HUDEP-2 (cell line): Measurements from ENCODE around the gene SAP30BP.

ENCODE experiments used
- DNase-seq, 76 experiments: peaks; one replicate each; lab custom pipeline; 2025; ENCODE audit not compliant: unreplicated experiment in 76 of 76; lab: John Stamatoyannopoulos, UW

SAP30BP gene

GRCh38 chr17:75681289-75681688 lies 14.2 kb downstream of the SAP30BP start:
- DNase-seq = no peak

- peak in 35 of 76 experiments; percentile 15 to 68 (median 32) for DNase-seq
Observed at GRCh38 chr17:75683583-75683982, 16.4 kb downstream of the SAP30BP start.

DNA sequence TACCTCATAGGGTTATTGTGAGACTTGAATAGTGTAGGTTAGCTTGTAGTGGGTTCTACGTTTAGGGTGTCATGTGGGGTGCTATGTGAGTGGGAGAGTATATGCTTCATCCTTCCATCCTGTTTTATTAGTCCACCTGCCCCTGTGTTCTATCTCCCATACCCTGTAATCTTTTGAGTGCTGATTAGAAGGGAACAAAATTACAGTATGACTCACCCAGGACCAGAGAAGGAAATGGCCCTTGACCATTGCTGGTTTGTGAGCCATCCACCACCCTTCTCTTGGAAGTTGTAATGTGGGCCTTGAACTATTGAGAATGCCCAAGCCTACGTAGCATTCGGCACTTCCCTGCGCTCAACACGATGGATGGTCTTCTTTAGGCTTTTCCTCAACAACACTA lies 17.1 kb downstream of the SAP30BP start:
- DNase-seq = no peak

- no peak for DNase-seq
Observed at GRCh38 chr17:75684924-75685323, 17.8 kb downstream of the SAP30BP start.

DNA sequence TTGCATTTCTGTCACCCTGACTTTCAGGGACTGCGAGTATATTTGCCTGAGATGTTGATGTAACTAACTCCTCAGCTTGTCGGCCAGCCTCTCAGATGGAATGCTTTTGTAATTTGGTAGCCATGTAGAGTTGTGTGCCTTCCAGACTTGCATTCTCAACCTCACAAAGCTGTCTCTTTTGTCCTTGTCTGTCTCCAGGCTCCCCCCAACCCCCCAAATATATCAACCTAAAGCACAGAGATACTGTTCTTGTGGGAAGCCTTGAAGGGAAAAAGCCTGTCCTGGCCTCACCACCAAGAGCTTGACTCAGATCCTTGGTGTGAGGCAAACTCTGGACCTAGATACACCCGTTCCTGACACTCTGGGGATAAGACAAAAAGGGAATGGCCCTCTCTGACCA lies 18.4 kb downstream of the SAP30BP start:
- no peak for DNase-seq

DNA sequence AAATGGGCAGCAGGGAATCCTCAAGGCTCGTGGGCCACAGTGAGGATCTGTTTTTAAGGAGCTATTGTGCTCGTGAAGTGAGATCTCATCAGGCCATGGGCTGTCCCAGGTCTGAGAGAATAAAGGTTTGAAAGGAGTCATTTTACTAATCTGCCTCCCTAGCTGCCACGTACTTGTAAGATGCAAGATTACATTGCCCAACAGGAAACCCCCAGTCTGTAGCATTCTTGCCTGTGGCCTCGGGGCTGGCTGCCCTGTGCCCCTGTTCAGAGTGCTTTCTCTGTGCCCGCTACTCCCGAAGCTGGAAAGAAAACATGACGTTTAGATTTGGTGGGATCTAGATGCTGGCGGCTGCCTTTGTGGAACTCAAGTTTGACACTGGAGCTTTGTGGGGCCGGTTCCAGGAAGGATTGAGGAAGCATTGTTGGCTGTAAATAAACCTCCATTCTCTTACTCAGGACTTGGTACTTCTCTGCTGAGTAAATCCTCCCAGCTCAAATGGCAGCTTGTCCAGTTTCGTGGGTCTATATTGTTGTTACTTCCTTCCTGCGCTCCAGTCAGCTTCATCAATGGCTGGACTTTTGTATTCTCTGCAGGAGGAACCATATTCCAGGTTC lies 21.2 kb downstream of the SAP30BP start:
- no peak for DNase-seq

DNA sequence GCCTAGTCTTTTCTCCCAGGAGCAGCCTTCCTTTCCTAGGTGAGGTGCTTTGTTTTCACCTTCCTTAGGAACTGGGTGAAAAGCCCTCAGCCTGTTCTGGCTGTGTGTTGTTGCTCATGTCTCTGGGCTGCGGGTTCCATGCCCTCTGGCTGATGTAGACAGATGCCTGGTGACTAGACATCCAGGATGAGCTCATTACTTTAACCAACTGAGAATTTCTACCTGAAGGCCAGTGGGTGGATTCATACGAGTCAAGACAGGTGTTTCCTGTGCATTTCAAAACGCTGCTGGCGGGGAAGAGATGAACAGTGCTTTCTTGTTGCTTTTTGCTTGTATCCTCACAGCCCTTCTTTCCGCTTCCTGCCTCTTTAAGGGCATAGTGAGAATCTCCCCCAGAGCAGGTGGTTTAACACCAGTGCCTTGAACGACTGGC lies 22.3 kb downstream of the SAP30BP start:
- no peak for DNase-seq

- DNase-seq = no peak
Observed at GRCh38 chr17:75691371-75691791, 24.2 kb downstream of the SAP30BP start.

DNA sequence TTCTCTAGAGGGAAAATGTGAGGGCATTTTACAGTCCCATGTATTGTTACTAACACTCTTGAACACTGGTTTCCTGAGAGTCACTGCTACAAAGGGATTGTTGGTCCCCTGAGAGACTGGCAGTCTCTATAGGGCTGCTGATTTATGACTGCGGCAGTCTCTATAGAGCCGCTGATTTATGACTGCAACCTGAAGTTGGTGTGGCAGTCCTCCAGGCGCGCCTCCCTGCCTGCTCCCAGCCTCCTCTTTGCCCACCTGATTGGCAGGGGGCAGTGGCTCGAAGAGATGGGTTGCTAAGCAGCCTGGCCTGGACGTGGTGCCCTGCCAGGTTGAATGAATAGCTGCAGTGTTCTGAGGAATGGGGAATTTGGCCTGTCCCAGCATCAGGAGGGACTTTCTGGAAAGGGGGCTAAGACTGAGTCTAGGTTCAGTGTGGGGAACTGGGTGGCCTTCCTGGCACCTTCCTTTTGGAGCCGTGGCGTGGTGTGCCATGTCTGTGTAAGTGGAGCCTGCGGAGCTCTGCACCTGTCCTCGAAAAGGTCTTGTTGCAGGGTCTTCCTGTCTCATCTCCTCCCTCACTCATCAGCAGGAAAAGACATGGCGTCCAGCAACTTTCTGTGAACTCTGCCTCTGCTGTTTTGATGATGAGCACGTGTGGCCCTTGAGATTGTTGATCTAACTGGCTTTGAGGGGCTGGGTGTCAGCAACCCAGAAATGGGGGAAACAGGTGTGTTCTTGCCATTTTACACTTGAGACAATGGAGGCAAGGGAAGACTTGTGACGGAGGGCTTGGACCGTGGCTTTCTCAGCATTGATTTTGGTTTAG lies 24.9 kb downstream of the SAP30BP start:
- no peak for DNase-seq

DNA sequence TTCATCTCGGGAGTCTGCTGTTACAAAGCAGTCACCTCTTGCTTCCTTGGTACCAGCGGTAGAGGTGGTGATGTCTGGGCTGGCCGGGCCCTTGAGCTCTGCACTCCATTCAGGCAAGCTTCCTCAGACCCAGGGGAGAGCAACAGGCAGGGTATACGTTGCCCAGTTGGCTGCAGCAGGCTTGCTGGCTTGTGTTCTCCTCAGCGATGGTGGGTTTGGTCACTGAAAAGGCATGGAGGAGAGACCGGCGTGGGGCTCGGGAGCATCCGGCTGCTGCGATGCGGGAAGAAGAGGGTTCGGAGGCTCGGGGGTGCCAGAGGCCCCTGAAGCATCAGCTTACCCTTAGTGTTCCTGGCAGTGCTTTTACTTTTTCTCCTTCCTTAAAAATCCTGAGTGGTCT lies 25.8 kb downstream of the SAP30BP start:
- DNase-seq = no peak

- DNase-seq = no peak
Observed at GRCh38 chr17:75693500-75694481, 26.7 kb downstream of the SAP30BP start.

DNA sequence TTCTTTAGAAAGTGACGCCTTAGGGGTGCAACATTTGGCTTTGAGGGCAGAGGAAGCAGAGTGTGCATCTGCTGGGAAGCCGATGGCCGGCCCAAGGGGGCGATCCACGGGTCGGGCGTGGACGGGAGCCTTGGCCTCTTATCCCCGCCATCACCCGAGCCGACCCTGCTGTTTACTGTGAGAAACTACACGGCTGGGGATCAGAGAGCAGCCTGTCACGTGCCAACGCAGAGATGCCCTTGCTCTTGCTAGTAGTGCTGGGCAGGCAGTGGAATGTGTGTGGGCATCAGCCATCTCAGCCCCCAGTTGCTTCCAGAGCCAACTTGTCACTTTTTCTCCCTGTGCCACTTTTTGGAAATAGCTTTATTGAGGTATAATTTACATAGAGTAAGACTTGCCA lies 27.4 kb downstream of the SAP30BP start:
- no peak for DNase-seq

DNA sequence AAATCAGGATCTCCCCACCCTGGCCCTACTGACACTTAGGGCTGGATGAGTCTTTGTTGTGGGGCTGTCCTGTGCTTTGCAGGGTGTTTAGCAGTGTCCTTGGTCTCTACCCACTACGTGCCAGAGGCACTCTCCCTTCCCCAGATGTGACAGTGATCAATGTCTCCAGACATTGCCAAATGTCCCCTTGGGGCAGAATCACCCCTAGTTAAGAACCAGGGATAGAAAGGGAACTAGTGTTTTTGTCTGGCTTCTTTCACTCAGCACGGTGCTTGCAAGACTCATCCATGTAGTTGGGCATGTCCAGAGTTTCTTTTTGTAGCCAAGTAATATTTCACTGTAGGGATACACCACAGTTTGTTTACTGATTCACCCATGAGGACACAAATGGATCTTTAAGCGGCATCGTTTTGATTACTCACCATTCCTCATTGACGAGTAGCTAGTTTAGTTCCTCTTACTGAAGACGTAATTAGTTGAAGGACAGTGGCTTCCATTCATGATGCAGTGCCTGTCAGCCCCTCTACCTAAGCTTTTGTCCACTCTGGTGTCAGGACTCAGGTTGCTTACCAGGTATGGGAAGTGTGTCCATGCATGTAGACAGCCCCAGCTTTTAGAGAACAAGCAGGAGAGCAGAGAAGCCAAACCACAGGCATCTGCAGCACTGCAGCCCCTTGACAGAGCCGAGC lies 28.1 kb downstream of the SAP30BP start:
- DNase-seq = no peak

DNA sequence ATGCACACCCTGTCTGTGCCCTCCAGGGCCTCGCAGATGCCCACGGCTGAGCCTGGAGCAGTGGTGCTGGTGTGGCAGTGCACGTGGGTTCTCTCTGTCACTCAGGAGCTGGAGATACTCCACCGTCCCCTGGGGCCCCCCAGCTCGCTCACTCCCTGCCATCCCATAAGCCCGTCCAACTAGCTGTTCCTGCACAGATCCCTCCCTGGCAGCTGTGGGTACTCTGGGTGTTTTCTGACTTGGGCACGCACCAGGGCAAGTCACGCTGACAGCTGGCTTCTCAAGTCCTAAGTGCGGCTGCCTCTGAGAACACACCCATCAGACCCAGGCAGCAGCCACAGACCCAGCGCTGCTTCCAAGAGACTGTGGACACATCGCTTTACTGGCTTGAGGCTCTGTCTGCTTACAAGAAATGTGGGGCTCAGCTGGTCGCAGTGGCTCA lies 28.7 kb downstream of the SAP30BP start:
- no peak for DNase-seq

DNA sequence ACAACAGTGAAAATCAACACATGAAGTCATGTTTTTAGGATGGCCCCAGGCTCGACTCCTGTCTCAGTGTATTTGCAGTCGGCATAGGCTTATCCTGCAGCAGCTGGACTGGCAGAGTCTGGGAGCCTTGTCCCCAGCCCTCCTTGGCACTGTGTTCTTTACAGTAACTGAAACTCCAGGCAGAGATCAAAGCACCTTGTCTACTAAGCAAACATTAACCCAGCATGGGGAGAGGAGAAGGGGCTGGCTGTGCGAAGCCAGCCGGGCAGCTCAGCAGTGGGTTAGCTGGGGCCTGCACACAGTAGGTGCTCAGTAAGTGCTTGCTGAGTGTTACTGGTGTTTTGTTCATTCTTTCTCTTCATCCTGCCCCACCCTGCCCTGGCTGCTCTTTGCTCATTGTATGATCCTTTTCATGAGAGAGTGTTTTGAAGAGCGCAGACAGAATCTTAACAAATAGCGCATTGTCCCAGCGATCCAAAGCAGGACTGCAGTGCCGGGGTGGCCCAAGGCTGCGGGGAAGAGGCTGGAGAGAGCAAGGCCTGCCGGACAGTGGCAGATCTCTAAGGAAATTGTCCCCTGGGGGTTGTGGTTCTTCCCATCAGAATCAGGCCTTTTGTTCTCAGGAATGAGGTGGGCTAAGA lies 30.6 kb downstream of the SAP30BP start:
- peak in 1 of 76 experiments; percentile 14 for DNase-seq

DNA sequence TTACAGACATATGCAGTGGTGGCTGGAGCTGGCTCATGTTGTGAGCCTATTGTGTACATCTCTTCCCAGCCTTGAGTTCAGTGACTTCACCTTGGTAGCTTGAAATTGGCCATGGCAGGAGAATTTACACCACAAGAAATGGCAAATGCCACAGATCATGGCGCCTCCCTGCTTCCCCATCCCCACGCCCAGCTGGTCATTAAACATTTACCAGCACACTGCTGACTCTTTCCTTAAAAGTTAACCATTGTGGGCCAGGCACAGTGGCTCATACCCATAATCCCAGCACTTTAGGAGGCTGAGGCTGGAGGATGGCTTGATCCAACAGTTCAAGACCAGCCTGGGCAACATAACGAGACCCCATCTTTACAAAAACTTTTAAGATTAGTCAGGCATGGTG lies 31.5 kb downstream of the SAP30BP start:
- DNase-seq = no peak

- no peak for DNase-seq
Observed at GRCh38 chr17:75701288-75701687, 34.1 kb downstream of the SAP30BP start.

DNA sequence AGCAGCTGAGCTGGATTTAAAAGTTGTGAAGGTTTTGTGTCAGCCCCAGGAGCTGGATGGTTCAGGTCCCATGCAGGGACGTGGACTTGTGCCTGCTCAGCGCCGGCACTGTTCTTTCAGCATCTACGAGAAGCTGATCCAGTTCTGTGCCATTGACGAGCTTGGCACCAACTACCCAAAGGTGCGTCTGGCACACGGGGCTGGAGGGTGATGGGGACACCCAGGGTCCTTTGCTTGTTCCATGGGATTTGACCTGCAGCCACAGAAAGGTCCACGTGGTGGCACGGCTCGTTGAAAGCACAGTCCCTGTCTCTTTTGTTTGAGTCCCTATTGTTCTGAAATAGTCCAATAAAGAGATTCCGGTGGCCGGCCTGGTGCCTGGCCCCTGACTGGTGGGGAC lies 36.1 kb downstream of the SAP30BP start:
- DNase-seq = no peak

- DNase-seq = no peak
Observed at GRCh38 chr17:75703591-75703990, 36.5 kb downstream of the SAP30BP start.
